NCI-H1105 treated with DMSO at 0.1 percent for 48 hours (cell line): ENCODE results near the gene LHX4.

Source experiments
- DNase-seq: peaks from one replicate; lab custom pipeline; 2025; lab: John Stamatoyannopoulos, UW

Gene LHX4

GRCh38 chr1:180272395-180272794 lies 42.3 kb downstream of the LHX4 start:
- DNase-seq: no peak

GRCh38 chr1:180273066-180273465 lies 43.0 kb downstream of the LHX4 start:
- no peak for DNase-seq

- no peak for DNase-seq
These were observed 44.2 kb downstream of the LHX4 start for GRCh38 chr1:180274221-180274620.

- no peak for DNase-seq
These were observed 45.7 kb downstream of the LHX4 start for GRCh38 chr1:180275726-180276125.

- no peak for DNase-seq
These were observed 47.6 kb downstream of the LHX4 start for GRCh38 chr1:180277476-180278193.

- DNase-seq: no peak
These were observed 48.1 kb downstream of the LHX4 start for GRCh38 chr1:180278194-180278515.

- DNase-seq: no peak
These were observed 48.7 kb downstream of the LHX4 start for GRCh38 chr1:180278596-180279395.

- DNase-seq: no peak
These were observed 49.6 kb downstream of the LHX4 start for GRCh38 chr1:180279651-180280050.

- DNase-seq: no peak
These were observed 50.6 kb downstream of the LHX4 start for GRCh38 chr1:180280617-180281016.

GRCh38 chr1:180281490-180281889 lies 51.4 kb downstream of the LHX4 start:
- DNase-seq: no peak

GRCh38 chr1:180282401-180283044 lies 52.5 kb downstream of the LHX4 start:
- DNase-seq: peak; percentile 13

- no peak for DNase-seq
These were observed 53.0 kb downstream of the LHX4 start for GRCh38 chr1:180283098-180283497.

GRCh38 chr1:180286417-180286816 lies 56.4 kb downstream of the LHX4 start:
- DNase-seq: no peak

GRCh38 chr1:180287988-180288705 lies 58.1 kb downstream of the LHX4 start:
- no peak for DNase-seq

GRCh38 chr1:180288940-180289339 lies 58.9 kb downstream of the LHX4 start:
- no peak for DNase-seq

GRCh38 chr1:180290265-180291001 lies 60.4 kb downstream of the LHX4 start:
- DNase-seq: no peak

- no peak for DNase-seq
These were observed 60.9 kb downstream of the LHX4 start for GRCh38 chr1:180291004-180291403.

GRCh38 chr1:180294711-180295110 lies 64.6 kb downstream of the LHX4 start:
- DNase-seq: no peak

GRCh38 chr1:180295999-180296398 lies 65.9 kb downstream of the LHX4 start:
- no peak for DNase-seq

GRCh38 chr1:180299479-180300221 lies 69.6 kb downstream of the LHX4 start:
- DNase-seq: no peak

- no peak for DNase-seq
These were observed 71.2 kb downstream of the LHX4 start for GRCh38 chr1:180301135-180301742.
